HepG2 (cell line): ENCODE data around the gene RIPOR3. TPM values are rescaled to one million over a fixed set of nuclear protein-coding genes. Genes with fewer than 3 reads are reported as not detected.

Experiments used
- ATAC-seq: fragments of 200-7000 bp; cut with Tn5 transposase; 3 replicates; pipeline ENCODE4 v1.9.1; 2020; ENCODE audit warnings: mild to moderate bottlenecking, moderate library complexity
- BruUV-seq: library from RNA; stranded (reverse); fragments of 400-500 nt; replicated peaks from 2 replicates; lab custom pipeline; 2021; lab: Mats Ljungman, UMichigan
- CTCF ChIA-PET: fragments of 300-600 bp; formaldehyde crosslinking; extraction: SDS; loops from one replicate; lab custom pipeline; 2021; ENCODE audit warnings: low total read pairs, inconsistent platforms, low intra/inter-chr PET ratio; lab: Yijun Ruan, JAX
- POLR2A ChIA-PET: fragments of 350-600 bp; sonication (Branson Sonifier 250); formaldehyde crosslinking; loops from one replicate; lab custom pipeline; 2020; ENCODE audit warnings: antibody characterized with exemption, inconsistent platforms; lab: Yijun Ruan, JAX
- DNase-seq: peaks from one replicate; pipeline ENCODE4 v3.0.0-alpha.2; 2015; ENCODE audit warnings: low spot score
- FAIRE-seq: peaks from 3 replicates; lab custom pipeline; 2011; peaks lifted over from hg19 to GRCh38; lab: Jason Lieb, UNC
- H2AFZ ChIP-seq: one replicate; pipeline ENCODE4 v1.6.1; 2011; ENCODE audit warnings: low read length, inconsistent platforms
- H3K27ac ChIP-seq: fragments of 300-600 bp; 3 replicates; pipeline ENCODE4 v1.8.0; 2011; ENCODE audit warnings: mixed run types, mild to moderate bottlenecking, mixed read lengths, low read length, inconsistent platforms; ENCODE audit not compliant: insufficient read depth; ENCODE audit errors: extremely low read length
- H3K27me3 ChIP-seq, 2 experiments: fragments of 200-600 bp in 1 of 2; 2 replicates in 1 of 2; 3 replicates in 1 of 2; pipeline versions ENCODE4 v1.6.0 to v1.8.0; 2011; ENCODE audit warnings: low read length in 2 of 2, mild to moderate bottlenecking in 2 of 2, moderate library complexity in 2 of 2, inconsistent platforms in 1 of 2; ENCODE audit not compliant: insufficient read depth in 2 of 2, control insufficient read depth in 1 of 2
- H3K36me3 ChIP-seq, 2 experiments: fragments of 200-600 bp in 1 of 2; replicated peaks in 1 of 2; 2 replicates in 1 of 2; 3 replicates in 1 of 2; pipeline versions ENCODE4 v1.5.1 to v1.8.0; 2011; ENCODE audit warnings: low read length in 2 of 2, inconsistent platforms in 1 of 2; ENCODE audit not compliant: insufficient read depth in 2 of 2, control insufficient read depth in 1 of 2
- H3K4me1 ChIP-seq: 2 replicates; pipeline ENCODE4 v1.5.1; 2012; ENCODE audit warnings: low read length, inconsistent platforms; ENCODE audit not compliant: insufficient read depth
- H3K4me2 ChIP-seq: 2 replicates; pipeline ENCODE4 v1.6.0; 2011; ENCODE audit warnings: low read depth, low read length, inconsistent platforms
- H3K4me3 ChIP-seq, 3 experiments: fragments of 200-600 bp in 1 of 3; sonication (generic), shearing (Covaris generic) in 1 of 3; replicated peaks in 1 of 3; 2 replicates each; pipeline ENCODE4 v1.5.1; 2011 to 2016; ENCODE audit warnings: low read length in 3 of 3, inconsistent platforms in 2 of 3, low read depth in 2 of 3, mild to moderate bottlenecking in 2 of 3, control low read depth in 1 of 3, mixed read lengths in 1 of 3; ENCODE audit not compliant: insufficient read depth in 1 of 3
- H3K79me2 ChIP-seq: one replicate; pipeline ENCODE4 v1.6.1; 2011; ENCODE audit warnings: low read length, inconsistent platforms; ENCODE audit not compliant: insufficient read depth
- H3K9ac ChIP-seq: 2 replicates; pipeline ENCODE4 v1.6.0; 2011; ENCODE audit warnings: mild to moderate bottlenecking, low read depth, low read length, inconsistent platforms; ENCODE audit not compliant: insufficient read depth
- H3K9me3 ChIP-seq: 2 replicates; pipeline ENCODE4 v1.5.1; 2012; ENCODE audit warnings: mild to moderate bottlenecking, low read length
- H4K20me1 ChIP-seq: 2 replicates; pipeline ENCODE4 v1.6.0; 2011; ENCODE audit warnings: inconsistent platforms, mild to moderate bottlenecking, low read length, moderate library complexity; ENCODE audit not compliant: insufficient read depth
- ARNT ChIP-seq: fragments of 450-650 bp; IDR thresholded peaks from 2 replicates; pipeline ENCODE4 v1.6.1; 2017
- CEBPB ChIP-seq: IDR thresholded peaks from 2 replicates; pipeline ENCODE4 v1.6.1; 2011; ENCODE audit warnings: low read depth, low read length, improper control_type of control experiment, borderline replicate concordance
- CREM ChIP-seq, 2 experiments: sonication (generic) in 1 of 2; formaldehyde crosslinking in 1 of 2; IDR thresholded peaks; 2 replicates each; pipeline versions ENCODE4 v1.4.0 to v1.6.1; 2016 to 2020; ENCODE audit warnings: antibody characterized with exemption in 1 of 2, mild to moderate bottlenecking in 1 of 2, missing genetic modification reagents in 1 of 2
- ESRRA ChIP-seq: sonication (generic); formaldehyde crosslinking; IDR thresholded peaks from 2 replicates; pipeline ENCODE4 v1.5.1; 2020; ENCODE audit warnings: mild to moderate bottlenecking, low read depth, missing genetic modification reagents
- MED8 ChIP-seq: sonication (generic); formaldehyde crosslinking; IDR thresholded peaks from 2 replicates; pipeline ENCODE4 v1.8.1; 2023; ENCODE audit warnings: mild to moderate bottlenecking, missing genetic modification reagents; ENCODE audit not compliant: insufficient replicate concordance
- NBN ChIP-seq: fragments of 450-650 bp; conservative IDR thresholded peaks from 2 replicates; pipeline ENCODE4 v1.6.1; 2017
- POLR2AphosphoS2 ChIP-seq: IDR thresholded peaks from 2 replicates; pipeline ENCODE4 v1.6.1; 2011; ENCODE audit warnings: low read depth, low read length, improper control_type of control experiment
- RAD51 ChIP-seq: fragments of 450-650 bp; IDR thresholded peaks from 2 replicates; pipeline ENCODE4 v1.6.1; 2016; ENCODE audit warnings: borderline replicate concordance
- RFX3 ChIP-seq: IDR thresholded peaks from 2 replicates; pipeline ENCODE4 v1.6.1; 2016; ENCODE audit warnings: missing biosample characterization, missing genetic modification reagents
- SP2 ChIP-seq: sonication (generic); formaldehyde crosslinking; IDR thresholded peaks from 2 replicates; pipeline ENCODE4 v1.5.1; 2020; ENCODE audit warnings: mild to moderate bottlenecking, missing genetic modification reagents
- TAF1 ChIP-seq: sonication (generic); formaldehyde crosslinking; IDR thresholded peaks from 2 replicates; pipeline ENCODE4 v1.4.0; 2020; ENCODE audit warnings: missing genetic modification reagents
- THAP8 ChIP-seq: sonication (generic); formaldehyde crosslinking; IDR thresholded peaks from 2 replicates; pipeline ENCODE4 v1.5.1; 2020; ENCODE audit warnings: missing genetic modification reagents, mild to moderate bottlenecking, borderline replicate concordance
- TRIM22 ChIP-seq: fragments of 450-650 bp; IDR thresholded peaks from 2 replicates; pipeline ENCODE4 v1.6.1; 2017
- ZFP91 ChIP-seq: sonication (generic); formaldehyde crosslinking; IDR thresholded peaks from 2 replicates; pipeline ENCODE4 v1.9.0; 2022; ENCODE audit warnings: missing genetic modification reagents, mild to moderate bottlenecking, borderline replicate concordance
- ZMYM2 ChIP-seq: sonication (generic); formaldehyde crosslinking; IDR thresholded peaks from 2 replicates; pipeline ENCODE4 v1.8.0; 2022; ENCODE audit warnings: mild to moderate bottlenecking, missing genetic modification reagents
- ZNF282 ChIP-seq: fragments of 450-650 bp; IDR thresholded peaks from 2 replicates; pipeline ENCODE4 v1.6.1; 2018; ENCODE audit not compliant: partially characterized antibody
- WGBS: methylation state at CpG from one replicate; pipeline ENCODE4 v1.1.6; 2017; ENCODE audit warnings: low lambda C conversion rate; 5-methylcytosine and 5-hydroxymethylcytosine counted together
- in situ Hi-C: cut with HindIII; loops from 2 replicates; pipeline ENCODE4 v1.10.0; 2017; ENCODE audit warnings: low pct_unique_long_range_greater_than_20kb; ENCODE audit not compliant: extremely low pct_ligation_motif_present
- intact Hi-C: fragments of 100-400 bp; cut with micrococcal nuclease; formaldehyde crosslinking; loops from one replicate; pipeline ENCODE4 v1.10.0; 2022; ENCODE audit not compliant: unreplicated experiment
- polyA plus RNA-seq, 8 experiments: library from polyadenylated mRNA; depleted of rRNA in 3 of 8; stranded (reverse) in 7 of 8; unstranded in 1 of 8; fragments of >200 nt; fragmentation: Illumina TruSeq in 4 of 8; extraction: Trizol in 4 of 8; gene quantifications; 2 replicates each; pipeline versions ENCODE4 v1.2.1 to v1.2.3, GENCODE V29; 2011 to 2016; ENCODE audit warnings: low read depth in 4 of 8, missing spikeins in 1 of 8, mixed read lengths in 1 of 8; ENCODE audit not compliant: insufficient read depth in 1 of 8
- total RNA-seq, 5 experiments: library from RNA; depleted of rRNA; stranded (reverse); fragments of >200 nt; fragmentation: Illumina TruSeq; extraction: Trizol; gene quantifications; 2 replicates each; pipeline ENCODE4 v1.2.3, GENCODE V29; 2016; ENCODE audit warnings: low read depth in 1 of 5

The RIPOR3 gene
- total and polyA plus RNA-seq, 2 of the 13 experiments (the other 11 are each of a cell fraction or from before 2014, with no cell fraction given): 0.18 TPM; not detected in 1

- TF ChIP-seq ZFP91 (CRISPR knock-in tag): peak; percentile 64; the same call in 1 of the 2 replicates
- no peak for TF ChIP-seq CREM (IDR thresholded peaks at IDR 0.05)
- no peak for TF ChIP-seq CREM (CRISPR knock-in tag; IDR thresholded peaks at IDR 0.05)
Measured at GRCh38 chr20:50672400-50673145, 18.8 kb downstream of the RIPOR3 start (continued).

GRCh38 chr20:50671626-50672025, 19.7 kb downstream of the RIPOR3 start:
- intact Hi-C loops: loop anchor here (2.0 kb wide), 1 partner anchor 41 kb away; no protein-coding TSS in a partner anchor

More at GRCh38 chr20:50671626-50672025, 19.7 kb downstream of the RIPOR3 start:
- no TSS peak for BruUV-seq
- no peaks in the 10 kb centered on the region for H3K36me3 ChIP-seq
- H3K27ac ChIP-seq: no peak overlapping the region
- no peaks in the 10 kb centered on the region for H3K79me2 ChIP-seq
- no peaks in the 10 kb centered on the region for H4K20me1 ChIP-seq
- no peak for DNase-seq
- H3K4me3 ChIP-seq: no peak overlapping the region
- TF ChIP-seq TAF1 (CRISPR knock-in tag) (no peak), RAD51 (0 out of 2 replicates have a peak, but pooled peaks have one; percentile 3), POLR2AphosphoS2 (no peak), THAP8 (no peak), ARNT (0 out of 2 replicates have a peak, but pooled peaks have one; percentile 65), ESRRA (CRISPR knock-in tag) (no peak), CEBPB (no peak), TRIM22 (0 out of 2 replicates have a peak, but pooled peaks have one; percentile 88), ZNF282 (peak; percentile 54), NBN (0 out of 2 replicates have a peak, but pooled peaks have one; percentile 64), SP2 (no peak), RFX3 (no peak), MED8 (CRISPR knock-in tag) (no peak), ZMYM2 (CRISPR knock-in tag) (no peak)
- TF ChIP-seq, all 625 proteins: peak for 5
- ChIA-PET POLR2A (interaction anchor here (1.6 kb wide), 1 partner anchor 10 kb away, joined by 5 read pairs; no protein-coding TSS in a partner anchor), CTCF (no interaction called here)
- Histone ChIP-seq H2AFZ (no peak overlapping the region), H3K27me3 (peaks cover 2 to 12% of the 10 kb centered on the region in 2 experiments; a peak in 1 of 5 replicates), H3K9me3 (no peaks in the 10 kb centered on the region), H3K9ac (no peak overlapping the region), H3K4me1 (peaks cover 85% of the 10 kb centered on the region), H3K4me2 (no peak overlapping the region)
- FAIRE-seq (no peak), ATAC-seq (no peak)
- in situ Hi-C loops: no loop called here
- WGBS: 69% methylated on average over 3 of the region's 3 CpGs
